MM.1S (cell line): ENCODE results near the gene TMSB4X.

Experiments
- DNase-seq: peaks from one replicate; pipeline ENCODE4 v3.0.0-alpha.2; 2015
- H2AFZ ChIP-seq: fragments of 300-600 bp; sonication (generic); 2 replicates; pipeline ENCODE4 v1.6.0; 2016; ENCODE audit warnings: antibody characterized with exemption, low read length
- H3F3A ChIP-seq: fragments of 300-600 bp; sonication (generic); 2 replicates; pipeline ENCODE4 v1.6.1; 2016; ENCODE audit warnings: mild to moderate bottlenecking, antibody characterized with exemption, low read length, moderate library complexity, mixed read lengths; ENCODE audit not compliant: insufficient read depth
- H3K27ac ChIP-seq: fragments of 300-600 bp; sonication (generic); 2 replicates; pipeline ENCODE4 v1.5.1; 2016; ENCODE audit warnings: mild to moderate bottlenecking, low read length
- H3K27me3 ChIP-seq: fragments of 300-600 bp; sonication (generic); replicated peaks from 2 replicates; pipeline ENCODE4 v1.6.0; 2016; ENCODE audit warnings: low read length; ENCODE audit not compliant: insufficient read depth
- H3K36me3 ChIP-seq: fragments of 300-600 bp; sonication (generic); replicated peaks from 2 replicates; pipeline ENCODE4 v1.6.1; 2016; ENCODE audit warnings: mild to moderate bottlenecking, low read length, mixed read lengths; ENCODE audit not compliant: insufficient read depth
- H3K4me1 ChIP-seq: fragments of 300-600 bp; sonication (generic); 2 replicates; pipeline ENCODE4 v1.6.1; 2016; ENCODE audit warnings: low read length, mixed read lengths
- H3K4me2 ChIP-seq: fragments of 300-600 bp; sonication (generic); 2 replicates; pipeline ENCODE4 v1.6.0; 2016; ENCODE audit warnings: low read depth, low read length
- H3K4me3 ChIP-seq: fragments of 300-600 bp; sonication (generic); 2 replicates; pipeline ENCODE4 v1.5.1; 2016; ENCODE audit warnings: low read length, mixed read lengths
- H3K79me2 ChIP-seq: fragments of 300-600 bp; sonication (generic); 2 replicates; pipeline ENCODE4 v1.6.1; 2016; ENCODE audit warnings: mixed run types, low read length, mixed read lengths
- H3K9ac ChIP-seq: fragments of 300-600 bp; sonication (generic); 2 replicates; pipeline ENCODE4 v1.6.1; 2016; ENCODE audit warnings: low read length, mixed read lengths
- H3K9me2 ChIP-seq: fragments of 300-600 bp; sonication (generic); replicated peaks from 2 replicates; pipeline ENCODE4 v1.6.1; 2016; ENCODE audit warnings: mild to moderate bottlenecking, low read length, mixed read lengths; ENCODE audit not compliant: insufficient read depth
- H3K9me3 ChIP-seq: fragments of 300-600 bp; sonication (generic); replicated peaks from 2 replicates; pipeline ENCODE4 v1.6.1; 2016; ENCODE audit warnings: mild to moderate bottlenecking, low read length, mixed read lengths; ENCODE audit not compliant: insufficient read depth
- H4K20me1 ChIP-seq: fragments of 300-600 bp; sonication (generic); 2 replicates; pipeline ENCODE4 v1.6.1; 2016; ENCODE audit warnings: mild to moderate bottlenecking, low read length, moderate library complexity, mixed read lengths; ENCODE audit not compliant: insufficient read depth
- CTCF ChIP-seq: fragments of 300-600 bp; sonication (generic); IDR thresholded peaks from 2 replicates; pipeline ENCODE4 v1.5.1; 2016; ENCODE audit warnings: antibody characterized with exemption, low read length, mixed read lengths
- EZH2 ChIP-seq: fragments of 300-600 bp; sonication (generic); optimal IDR thresholded peaks from 2 replicates; pipeline ENCODE3; 2017; ENCODE audit warnings: low read depth, mild to moderate bottlenecking, antibody characterized with exemption, low read length, mixed read lengths
- EZH2phosphoT487 ChIP-seq: fragments of 300-600 bp; sonication (generic); IDR thresholded peaks from 2 replicates; pipeline ENCODE4 v1.6.1; 2018; ENCODE audit warnings: antibody characterized with exemption, low read length

TMSB4X gene

GRCh38 chrX:12970691-12971202 is 4.2 kb upstream of the TMSB4X start:
- no peaks in the 10 kb centered on the region for H4K20me1 ChIP-seq
- H3F3A ChIP-seq: peaks cover 2% of the 10 kb centered on the region; the same call in 1 of the 2 replicates
- peaks cover 8% of the 10 kb centered on the region for H3K79me2 ChIP-seq
- no peak overlapping the region for H3K4me2 ChIP-seq
- H3K27me3 ChIP-seq: no peaks in the 10 kb centered on the region
- no peak for DNase-seq
- H3K4me3 ChIP-seq: no peak overlapping the region
- no peaks in the 10 kb centered on the region for H3K4me1 ChIP-seq
- no peaks in the 10 kb centered on the region for H3K9me3 ChIP-seq
- no peak overlapping the region for H3K27ac ChIP-seq
- no peak for TF ChIP-seq EZH2
- no peak for TF ChIP-seq CTCF
- TF ChIP-seq EZH2phosphoT487: no peak
- no peak overlapping the region for H3K9ac ChIP-seq
- no peaks in the 10 kb centered on the region for H3K36me3 ChIP-seq
- H3K9me2 ChIP-seq: no peaks in the 10 kb centered on the region
- no peak overlapping the region for H2AFZ ChIP-seq

- no peak overlapping the region for H3K27ac ChIP-seq
- H3K9me3 ChIP-seq: no peaks in the 10 kb centered on the region
- no peak for TF ChIP-seq CTCF
- TF ChIP-seq EZH2phosphoT487: no peak
- TF ChIP-seq EZH2: no peak
- H4K20me1 ChIP-seq: no peaks in the 10 kb centered on the region
- H2AFZ ChIP-seq: no peak overlapping the region
- H3K79me2 ChIP-seq: peaks cover 14% of the 10 kb centered on the region
- peaks cover 7% of the 10 kb centered on the region; the same call in 1 of the 2 replicates for H3F3A ChIP-seq
- H3K9ac ChIP-seq: no peak overlapping the region
- no peaks in the 10 kb centered on the region for H3K36me3 ChIP-seq
- no peaks in the 10 kb centered on the region for H3K4me1 ChIP-seq
- no peak overlapping the region for H3K4me2 ChIP-seq
- H3K27me3 ChIP-seq: no peaks in the 10 kb centered on the region
- H3K9me2 ChIP-seq: no peaks in the 10 kb centered on the region
- H3K4me3 ChIP-seq: no peak overlapping the region
- no peak for DNase-seq
These were observed 3.5 kb upstream of the TMSB4X start for GRCh38 chrX:12971282-12972003.

- no peak overlapping the region for H3K4me3 ChIP-seq
- TF ChIP-seq EZH2 (no peak), EZH2phosphoT487 (no peak), CTCF (no peak)
- no peak overlapping the region for H2AFZ ChIP-seq
- H3K27me3 ChIP-seq: no peaks in the 10 kb centered on the region
- H3K27ac ChIP-seq: no peak overlapping the region
- no peaks in the 10 kb centered on the region for H3K36me3 ChIP-seq
- H3K9me3 ChIP-seq: no peaks in the 10 kb centered on the region
- peaks cover 7% of the 10 kb centered on the region; the same call in 1 of the 2 replicates for H3F3A ChIP-seq
- H3K9me2 ChIP-seq: no peaks in the 10 kb centered on the region
- no peak overlapping the region for H3K9ac ChIP-seq
- no peak for DNase-seq
- 0 out of 2 replicates have a peak, but pooled peaks cover 2% of the 10 kb centered on the region for H3K4me1 ChIP-seq
- no peaks in the 10 kb centered on the region for H4K20me1 ChIP-seq
- peaks cover 14% of the 10 kb centered on the region for H3K79me2 ChIP-seq
- no peak overlapping the region for H3K4me2 ChIP-seq
These were observed 2.7 kb upstream of the TMSB4X start for GRCh38 chrX:12972243-12972642.
